Measurements from ENCODE around the gene ADAMTS2.

- TF ChIP-seq, protein P1, sequence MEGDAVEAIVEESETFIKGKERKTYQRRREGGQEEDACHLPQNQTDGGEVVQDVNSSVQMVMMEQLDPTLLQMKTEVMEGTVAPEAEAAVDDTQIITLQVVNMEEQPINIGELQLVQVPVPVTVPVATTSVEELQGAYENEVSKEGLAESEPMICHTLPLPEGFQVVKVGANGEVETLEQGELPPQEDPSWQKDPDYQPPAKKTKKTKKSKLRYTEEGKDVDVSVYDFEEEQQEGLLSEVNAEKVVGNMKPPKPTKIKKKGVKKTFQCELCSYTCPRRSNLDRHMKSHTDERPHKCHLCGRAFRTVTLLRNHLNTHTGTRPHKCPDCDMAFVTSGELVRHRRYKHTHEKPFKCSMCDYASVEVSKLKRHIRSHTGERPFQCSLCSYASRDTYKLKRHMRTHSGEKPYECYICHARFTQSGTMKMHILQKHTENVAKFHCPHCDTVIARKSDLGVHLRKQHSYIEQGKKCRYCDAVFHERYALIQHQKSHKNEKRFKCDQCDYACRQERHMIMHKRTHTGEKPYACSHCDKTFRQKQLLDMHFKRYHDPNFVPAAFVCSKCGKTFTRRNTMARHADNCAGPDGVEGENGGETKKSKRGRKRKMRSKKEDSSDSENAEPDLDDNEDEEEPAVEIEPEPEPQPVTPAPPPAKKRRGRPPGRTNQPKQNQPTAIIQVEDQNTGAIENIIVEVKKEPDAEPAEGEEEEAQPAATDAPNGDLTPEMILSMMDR (IDR thresholded peaks at IDR 0.05), result no peak
- TF ChIP-seq POLR2A (IDR thresholded peaks at IDR 0.05), result no peak
Observed at GRCh38 chr5:179130101-179130681, 215.1 kb downstream of the ADAMTS2 start.

All from lower leg skin (tissue), 3 donors.